K562 (cell line): ENCODE measurements around the gene FBXL13. TPM values are rescaled to one million over a fixed set of nuclear protein-coding genes. Genes with fewer than 3 reads are reported as not detected.

Source experiments
- CXXC5 ChIP-seq: fragments of 250-450 bp; sonication (Bioruptor Pico); IDR thresholded peaks from 2 replicates; pipeline ENCODE4 v1.8.0; 2022; ENCODE audit warnings: inconsistent platforms, mild to moderate bottlenecking, moderate library complexity
- KLF13 ChIP-seq: fragments of 450-650 bp; IDR thresholded peaks from 2 replicates; pipeline ENCODE4 v1.6.1; 2016; ENCODE audit warnings: missing genetic modification characterization, low read depth, mild to moderate bottlenecking, missing compliant biosample characterization, moderate library complexity, borderline replicate concordance
- MIER1 ChIP-seq: fragments of 450-650 bp; IDR thresholded peaks from 2 replicates; pipeline ENCODE4 v1.6.1; 2016; ENCODE audit warnings: antibody characterized with exemption, mild to moderate bottlenecking, low read depth
- RBBP5 ChIP-seq: fragments of 200-600 bp; sonication (generic); IDR thresholded peaks from 2 replicates; pipeline ENCODE4 v1.6.1; 2012; ENCODE audit warnings: borderline replicate concordance, mild to moderate bottlenecking, low read length, control low read depth, inconsistent platforms; ENCODE audit not compliant: insufficient read depth, poor library complexity, severe bottlenecking
- SIN3B ChIP-seq: fragments of 450-650 bp; IDR thresholded peaks from 2 replicates; pipeline ENCODE4 v1.6.1; 2017; ENCODE audit warnings: low read depth, mild to moderate bottlenecking, moderate library complexity
- TAF1 ChIP-seq: IDR thresholded peaks from 2 replicates; pipeline ENCODE4 v1.6.1; 2011; ENCODE audit warnings: mild to moderate bottlenecking, low read length, moderate library complexity; ENCODE audit not compliant: insufficient read depth, control insufficient read depth, severe bottlenecking; ENCODE audit errors: extremely low read depth
- TRIM24 ChIP-seq, 2 experiments: fragments of 450-650 bp; IDR thresholded peaks; 2 replicates each; pipeline ENCODE4 v1.6.1; 2016
- ZNF668 ChIP-seq: fragments of 250-450 bp; sonication (Bioruptor Pico); IDR thresholded peaks from 2 replicates; pipeline ENCODE4 v1.8.0; 2022; ENCODE audit warnings: mild to moderate bottlenecking, inconsistent platforms
- polyA plus RNA-seq, 8 experiments: library from polyadenylated mRNA; depleted of rRNA in 4 of 8; stranded (reverse) in 5 of 8; unstranded in 3 of 8; fragments of >200 nt; fragmentation: Nextera tagmentation in 2 of 8; fragmentation: Illumina TruSeq in 1 of 8; extraction: Ambion mirVana in 2 of 8; extraction: Trizol in 1 of 8; gene quantifications; 2 replicates each; pipeline versions ENCODE4 v1.2.1 to v1.2.3, GENCODE V29; 2011 to 2014; ENCODE audit warnings: inconsistent platforms in 1 of 8, missing spikeins in 1 of 8
- total RNA-seq, 7 experiments: library from RNA; depleted of rRNA in 6 of 7; stranded (reverse); fragments of >200 nt in 6 of 7; fragmentation: Illumina TruSeq in 2 of 7; extraction: Trizol in 2 of 7; gene quantifications; 2 replicates each; pipeline versions ENCODE4 v1.2.1 to v1.2.3, GENCODE V29; 2011 to 2021; ENCODE audit warnings: low replicate concordance in 1 of 7
- TF ChIP-seq, protein P1 (sequence below): fragments of 200-800 bp; sonication (Bioruptor generic); IDR thresholded peaks from 2 replicates; pipeline ENCODE4 v1.6.1; 2017; ENCODE audit warnings: missing genetic modification characterization, missing compliant biosample characterization

The FBXL13 gene
- total and polyA plus RNA-seq, 9 of the 15 experiments (the other 6 are each of a cell fraction or from before 2014, with no cell fraction given), result 16.3 to 55.0 (median 25.4) TPM

DNA sequence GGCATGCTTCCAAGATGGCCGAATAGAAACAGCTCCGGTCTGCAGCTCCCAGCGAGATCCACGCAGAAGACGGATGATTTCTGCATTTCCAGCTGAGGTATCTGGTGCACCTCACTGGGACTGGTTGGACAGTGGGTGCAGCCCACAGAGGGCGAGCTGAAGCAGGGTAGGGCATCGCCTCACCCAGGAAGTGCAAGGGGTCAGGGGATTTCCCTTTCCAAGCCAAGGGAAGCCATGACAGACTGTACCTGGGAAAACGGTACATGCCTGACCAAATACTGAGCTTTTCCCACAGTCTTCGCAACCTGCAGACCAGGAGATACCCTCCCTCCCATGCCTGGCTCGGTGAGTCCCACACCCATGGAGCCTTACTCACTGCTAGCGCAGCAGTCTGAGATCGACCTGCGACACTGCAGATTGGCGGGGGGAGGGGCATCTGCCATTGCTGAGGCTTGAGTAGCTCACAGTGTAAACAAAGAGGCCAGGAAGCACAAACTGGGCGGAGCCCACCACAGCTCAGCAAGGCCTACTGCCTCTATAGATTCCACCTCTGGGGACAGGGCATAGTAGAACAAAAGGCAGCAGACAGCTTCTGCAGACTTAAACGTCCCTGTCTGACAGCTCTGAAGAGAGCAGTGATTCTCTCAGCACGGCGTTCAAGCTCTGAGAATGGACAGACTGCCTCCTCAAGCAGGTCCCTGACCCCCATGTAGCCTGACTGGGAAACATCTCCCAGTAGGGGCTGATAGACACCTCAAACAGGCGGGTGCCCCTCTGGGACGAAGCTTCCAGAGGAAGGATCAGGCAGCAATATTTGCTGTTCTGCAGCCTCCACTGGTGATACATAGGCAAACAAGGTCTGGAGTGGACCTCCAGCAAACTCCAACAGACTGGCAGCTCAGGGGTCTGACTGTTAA, 36.5 kb downstream of the FBXL13 start (continued):
- TF ChIP-seq, protein P1, sequence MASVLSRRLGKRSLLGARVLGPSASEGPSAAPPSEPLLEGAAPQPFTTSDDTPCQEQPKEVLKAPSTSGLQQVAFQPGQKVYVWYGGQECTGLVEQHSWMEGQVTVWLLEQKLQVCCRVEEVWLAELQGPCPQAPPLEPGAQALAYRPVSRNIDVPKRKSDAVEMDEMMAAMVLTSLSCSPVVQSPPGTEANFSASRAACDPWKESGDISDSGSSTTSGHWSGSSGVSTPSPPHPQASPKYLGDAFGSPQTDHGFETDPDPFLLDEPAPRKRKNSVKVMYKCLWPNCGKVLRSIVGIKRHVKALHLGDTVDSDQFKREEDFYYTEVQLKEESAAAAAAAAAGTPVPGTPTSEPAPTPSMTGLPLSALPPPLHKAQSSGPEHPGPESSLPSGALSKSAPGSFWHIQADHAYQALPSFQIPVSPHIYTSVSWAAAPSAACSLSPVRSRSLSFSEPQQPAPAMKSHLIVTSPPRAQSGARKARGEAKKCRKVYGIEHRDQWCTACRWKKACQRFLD, result peak; percentile 86; the same call in 1 of the 2 replicates
- TF ChIP-seq KLF13 (tag) (peak; percentile 54; the same call in 1 of the 2 replicates), SIN3B (0 out of 2 replicates have a peak, but pooled peaks have one; percentile 31), RBBP5 (peak; percentile 58), TAF1 (peak; percentile 73), ZNF668 (CRISPR knock-in tag) (0 out of 2 replicates have a peak, but pooled peaks have one; percentile 13), MIER1 (0 out of 2 replicates have a peak, but pooled peaks have one; percentile 22), TRIM24 (IDR thresholded peaks at IDR 0.05) (peak; percentile 51 to 64), CXXC5 (CRISPR knock-in tag) (peak; percentile 55)
- TF ChIP-seq, all 486 proteins: peak for 145; not testable (repeated sequence) for 341
